HG03520 (cell line): ENCODE results near the gene RABL6.
"Not testable (repeated sequence)": the region's sequence is repeated elsewhere in the genome, so short reads cannot be mapped to it uniquely, and the experiment has no call there.

Experiments
- ATAC-seq: cut with Tn5 transposase; IDR thresholded peaks from one replicate; pipeline ENCODE4 v1.9.1; 2021; ENCODE audit warnings: mild to moderate bottlenecking, moderate library complexity; ENCODE audit not compliant: unreplicated experiment

Gene RABL6

DNA sequence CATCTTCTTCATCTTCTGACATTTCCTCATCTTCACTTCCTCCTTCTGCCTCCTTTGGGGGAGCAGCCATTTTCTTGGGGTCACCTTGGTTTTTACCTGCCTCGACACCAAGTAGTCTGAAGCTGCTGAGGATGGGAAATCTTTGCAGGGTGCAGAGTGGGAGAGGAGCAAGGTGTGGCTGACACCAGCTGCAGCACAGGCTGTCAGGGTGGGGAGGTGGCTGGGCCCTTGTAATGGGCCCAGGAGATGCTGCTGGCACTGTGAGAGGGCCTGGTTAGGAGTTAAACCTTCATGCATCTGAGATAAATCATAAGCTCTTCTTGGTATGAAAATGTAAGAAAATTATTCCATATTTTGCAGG, 7.7 kb downstream of the RABL6 start:
- no peak for ATAC-seq

DNA sequence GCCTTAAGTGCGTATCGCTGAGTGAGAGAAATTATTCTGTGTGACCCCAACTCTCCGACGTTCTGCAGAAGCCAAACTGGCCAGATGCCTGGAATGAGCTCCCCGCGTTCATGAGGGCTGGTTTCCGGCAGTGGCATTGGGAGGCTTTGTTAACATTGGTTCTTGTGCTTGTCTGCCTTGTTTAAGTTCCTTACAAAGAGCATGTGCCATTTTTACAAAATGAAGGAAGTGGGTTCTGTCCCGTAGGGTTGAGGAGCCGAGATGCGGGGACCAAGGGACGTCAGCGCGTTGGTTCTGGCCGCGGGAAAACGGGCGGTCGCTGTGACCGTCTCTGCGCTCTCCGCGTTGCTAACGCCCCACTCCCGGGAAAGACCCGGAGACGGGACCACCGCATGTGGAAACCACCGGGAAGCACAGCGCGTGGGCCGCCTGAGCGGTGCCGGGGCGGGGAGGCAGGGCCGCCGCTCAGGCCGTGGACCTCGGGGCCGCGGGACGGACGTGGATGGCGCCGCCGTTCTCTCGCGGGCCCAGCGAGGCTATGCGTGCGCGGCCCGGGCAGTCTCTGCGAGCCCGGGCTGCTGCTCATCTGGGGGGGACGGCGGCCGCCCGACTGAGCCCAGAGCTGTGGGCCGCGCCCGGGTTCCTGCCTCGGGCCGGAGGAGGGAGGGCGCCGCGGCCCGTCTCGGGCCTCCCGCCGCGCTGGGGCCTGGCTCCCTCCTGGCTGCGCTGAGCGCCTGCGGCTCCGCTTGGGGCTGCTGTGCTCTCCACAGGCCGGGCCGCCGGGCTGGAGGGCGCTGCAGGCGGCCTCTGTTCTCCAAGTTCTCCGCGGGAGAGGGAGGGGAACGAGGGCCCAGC, 13.4 kb downstream of the RABL6 start:
- ATAC-seq = no peak

DNA sequence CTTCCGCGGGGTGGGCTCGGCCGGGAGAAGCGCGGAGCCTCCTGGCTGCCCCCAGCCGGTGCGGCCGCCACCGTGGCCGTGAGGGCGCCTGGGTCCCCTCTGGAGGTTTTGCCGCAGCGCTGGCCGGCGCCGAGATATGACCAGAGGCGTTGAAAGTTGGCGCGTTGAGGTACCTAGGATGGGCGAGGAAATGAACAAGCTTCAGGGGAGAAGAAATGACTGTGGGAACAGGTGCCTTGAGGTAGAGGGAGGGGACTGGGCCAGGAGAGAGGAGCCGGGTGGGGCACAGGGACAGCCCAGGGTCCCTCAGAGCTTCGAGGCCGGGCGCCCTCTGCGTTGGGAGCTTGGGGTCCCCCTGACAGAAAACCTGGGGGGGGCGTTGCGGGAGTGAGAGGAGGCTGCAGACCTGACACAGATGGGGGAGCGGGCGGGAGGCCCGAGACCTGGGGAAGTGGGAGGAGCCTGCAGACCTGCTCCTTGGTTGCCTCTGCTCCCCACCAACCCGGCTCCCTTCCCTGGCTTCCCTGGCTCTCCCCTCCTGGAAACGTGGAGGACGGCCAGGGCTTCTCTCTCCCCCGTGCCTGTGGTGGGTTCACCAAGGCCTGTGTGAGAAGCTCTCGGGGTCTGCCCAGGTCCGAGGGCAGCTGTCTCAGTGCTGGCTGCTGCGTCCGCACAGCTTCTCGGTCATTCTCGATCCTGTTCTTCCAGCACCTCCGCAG, 14.2 kb downstream of the RABL6 start:
- ATAC-seq = no peak

DNA sequence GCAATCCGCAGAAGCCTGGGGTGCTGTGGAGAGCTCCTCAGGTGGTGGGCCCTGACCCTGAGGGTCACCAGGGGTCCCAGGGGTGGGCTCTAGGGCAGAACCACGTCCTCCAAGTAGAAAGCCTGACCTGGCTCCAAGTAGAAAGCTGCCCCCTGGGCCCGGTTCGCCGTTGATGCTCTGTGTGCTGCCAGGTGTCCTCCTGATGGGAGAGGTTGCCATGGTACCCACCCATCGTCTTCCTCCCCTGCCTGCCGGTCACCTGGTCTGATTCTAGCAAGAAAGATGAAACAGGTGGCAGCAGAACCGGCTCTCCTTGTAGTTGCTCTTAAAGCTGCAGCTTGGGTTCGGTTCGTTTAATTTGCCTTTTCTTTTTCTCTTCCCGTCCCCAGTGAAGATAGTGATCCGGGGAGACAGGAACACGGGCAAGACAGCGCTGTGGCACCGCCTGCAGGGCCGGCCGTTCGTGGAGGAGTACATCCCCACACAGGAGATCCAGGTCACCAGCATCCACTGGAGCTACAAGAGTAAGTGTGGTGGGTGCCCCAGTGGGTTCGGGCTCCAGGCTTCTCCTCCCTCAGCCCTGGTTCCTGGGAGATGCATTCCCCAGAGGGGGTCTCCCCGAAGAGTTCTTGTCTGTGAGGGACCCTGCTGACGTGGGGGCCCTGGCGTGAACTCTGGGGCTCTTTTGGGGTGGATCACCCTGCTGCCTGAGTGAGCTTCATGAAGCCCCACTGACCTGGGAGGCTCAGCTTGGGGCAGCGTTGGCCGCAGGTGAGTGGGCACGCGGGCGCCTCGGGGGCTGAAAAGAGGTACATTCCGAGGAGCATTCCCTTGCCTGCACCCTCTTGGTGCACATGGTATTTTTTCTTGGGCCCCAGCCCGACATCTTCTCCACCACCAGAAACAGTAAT, 15.6 kb downstream of the RABL6 start:
- no peak for ATAC-seq

DNA sequence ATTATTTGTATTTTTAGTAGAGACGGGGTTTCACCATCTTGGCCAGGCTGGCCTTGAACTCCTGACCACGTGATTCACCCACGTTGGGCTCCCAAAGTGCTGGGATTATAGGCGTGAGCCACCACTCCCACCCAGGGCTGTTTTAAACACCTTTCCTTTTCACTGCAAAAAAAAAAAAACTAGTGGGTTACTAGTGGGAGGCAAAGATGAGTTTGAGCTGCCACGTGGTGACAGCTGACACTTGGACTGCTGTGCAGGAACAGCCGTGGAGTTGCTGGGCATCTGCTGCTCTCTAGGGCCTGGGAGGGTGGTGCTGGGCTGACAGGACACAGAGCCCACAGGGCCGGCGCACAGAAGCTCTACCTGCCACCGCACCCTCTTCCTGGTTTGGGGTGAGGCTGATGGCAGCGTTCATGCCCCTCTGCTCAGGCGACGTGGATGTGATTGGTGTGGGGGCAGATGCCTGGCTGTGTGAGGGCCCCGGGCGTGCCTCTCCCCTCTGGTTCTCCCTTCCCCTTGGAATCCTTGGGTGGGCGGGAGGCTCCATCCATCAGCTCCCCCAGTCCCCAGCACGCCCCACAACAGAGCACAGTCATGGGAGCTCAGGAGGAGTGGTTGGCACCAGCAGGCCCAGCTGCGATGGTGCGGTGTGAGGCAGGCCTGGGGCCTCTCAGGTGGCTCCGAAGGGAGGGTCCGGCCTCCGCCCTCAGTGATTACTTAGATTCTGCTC, 16.9 kb downstream of the RABL6 start:
- ATAC-seq = no peak

DNA sequence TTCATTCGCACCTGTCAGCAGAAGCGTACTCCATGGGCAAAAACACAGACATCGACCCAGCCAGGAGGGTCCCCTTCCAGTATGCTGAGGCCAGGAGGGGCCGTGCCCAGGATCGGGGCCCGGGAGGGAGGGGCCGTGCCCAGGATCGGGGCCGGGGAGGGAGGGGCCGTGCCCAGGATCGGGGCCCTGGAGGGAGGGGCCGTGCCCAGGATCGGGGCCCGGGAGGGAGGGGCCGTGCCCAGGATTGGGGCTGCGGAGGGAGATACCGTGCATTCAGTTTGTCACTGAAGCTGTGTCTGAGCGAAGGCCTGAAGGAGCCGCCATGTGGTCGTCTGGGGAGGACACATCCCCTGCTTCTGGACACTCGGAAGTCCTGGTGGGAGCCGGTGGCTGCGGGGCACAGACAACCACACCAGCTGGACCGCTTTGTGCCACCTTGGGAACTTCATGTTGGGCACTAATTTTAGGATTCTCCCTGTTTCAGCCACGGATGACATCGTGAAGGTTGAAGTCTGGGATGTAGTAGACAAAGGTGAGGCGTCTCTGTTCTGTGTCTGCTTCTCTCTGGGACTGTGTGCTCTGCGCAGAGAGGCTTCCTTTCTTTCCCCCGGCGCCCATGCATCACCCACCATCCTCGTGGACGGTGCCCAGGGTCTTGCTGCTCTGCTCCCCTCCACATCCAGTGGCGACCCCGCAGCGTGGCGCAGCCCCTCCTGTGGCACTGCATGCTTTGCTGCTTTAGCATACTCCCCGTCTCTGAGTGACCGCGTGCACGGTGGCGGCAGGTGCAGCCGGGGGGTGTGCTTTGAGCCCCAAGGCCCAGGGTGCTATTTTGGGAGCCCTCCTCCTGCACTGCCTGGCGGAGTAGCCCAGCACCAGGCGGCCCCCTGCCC, 17.8 kb downstream of the RABL6 start:
- ATAC-seq = no peak

DNA sequence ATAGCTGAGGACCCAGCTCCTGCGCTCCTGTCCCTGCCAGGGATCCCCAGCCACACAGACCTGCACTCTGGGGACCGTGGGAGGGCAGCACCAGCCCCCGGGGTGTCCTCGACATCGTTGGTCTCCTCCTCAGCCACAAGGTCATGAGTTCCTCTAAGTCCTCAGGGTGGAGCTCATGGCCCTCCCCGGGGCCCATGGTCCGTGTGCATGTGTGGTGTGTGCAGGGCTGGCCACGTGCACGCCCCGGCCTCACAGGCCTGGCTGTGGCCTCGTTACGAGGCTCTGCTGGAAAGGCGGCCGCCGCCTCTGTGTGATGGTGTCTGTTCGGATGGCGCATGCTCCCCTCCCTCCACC, 18.4 kb downstream of the RABL6 start:
- no peak for ATAC-seq

DNA sequence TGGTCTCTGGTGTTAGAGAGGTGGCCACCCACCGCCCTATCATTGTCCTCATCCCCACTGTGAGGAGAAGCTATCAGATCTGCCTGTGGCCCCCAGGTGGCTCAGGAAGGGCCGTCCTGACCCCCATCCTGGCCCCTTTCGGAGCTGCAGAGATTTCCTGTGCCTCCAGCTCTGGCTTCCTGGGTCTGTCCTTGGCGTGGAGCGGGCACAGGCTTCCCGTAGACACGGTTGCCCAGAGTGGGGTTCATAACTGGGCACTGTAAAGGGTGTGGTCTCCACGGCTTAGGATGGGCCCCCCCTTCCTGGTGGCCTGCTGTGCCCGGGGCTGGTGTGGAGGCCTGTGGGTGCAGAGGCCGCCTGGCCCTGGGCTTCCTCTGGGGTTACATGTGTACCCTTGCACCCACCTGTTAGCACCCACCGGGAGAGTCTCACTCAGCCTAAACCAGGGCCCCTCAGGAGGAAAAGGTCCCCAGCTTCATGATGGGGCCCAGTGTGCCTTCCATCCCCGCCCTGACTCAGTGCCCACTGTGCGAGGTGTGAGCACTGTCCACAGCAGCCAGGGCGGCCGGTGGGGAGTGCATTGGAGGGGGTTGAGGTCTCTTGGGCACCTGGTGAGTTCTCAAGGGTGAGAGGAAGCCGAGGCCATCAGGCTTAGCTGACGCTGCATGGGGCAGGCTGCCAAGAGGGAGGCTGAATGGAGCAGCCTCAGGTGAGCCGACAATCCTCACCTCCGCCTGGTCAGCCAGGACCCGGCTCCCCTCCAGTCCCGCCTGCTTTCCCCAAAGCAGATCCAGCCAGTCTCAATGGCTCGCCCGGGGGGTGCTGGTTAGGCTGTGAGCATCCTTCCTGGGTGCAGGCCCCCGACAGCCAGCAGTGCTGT, 19.2 kb downstream of the RABL6 start:
- no peak for ATAC-seq

DNA sequence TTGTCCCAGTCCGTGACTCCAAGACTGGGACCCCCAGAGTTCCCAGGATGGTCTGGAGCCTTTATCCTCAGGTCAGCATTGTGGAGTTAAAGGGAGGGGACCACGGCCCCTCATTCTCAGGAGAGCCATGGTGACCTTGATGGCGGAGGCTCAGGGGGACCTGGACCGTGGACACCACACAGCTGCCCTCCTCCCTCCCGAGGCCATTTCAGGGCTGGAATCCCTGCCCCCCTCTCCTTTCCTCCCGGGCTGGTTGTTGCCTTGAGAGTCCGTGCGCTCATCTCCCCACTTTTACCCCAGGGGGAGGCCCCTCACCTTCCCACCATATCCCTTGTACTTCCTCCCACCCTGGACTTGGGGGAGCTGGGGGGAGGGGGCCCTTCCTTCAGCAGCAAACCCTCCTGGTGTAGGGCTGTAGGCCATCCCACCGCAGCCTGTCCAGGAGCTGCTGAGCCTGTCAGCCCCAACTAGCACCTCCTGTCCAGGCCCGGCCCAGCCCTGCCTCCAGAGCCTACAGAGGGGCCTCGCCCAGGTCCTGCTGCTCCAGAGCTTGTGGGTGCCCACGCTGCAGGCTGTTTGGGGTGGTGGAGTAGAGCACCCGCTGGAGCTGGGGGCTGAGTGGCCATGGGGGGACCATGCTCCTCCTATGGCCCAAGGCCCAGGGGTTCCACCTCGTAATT, 20.2 kb downstream of the RABL6 start:
- ATAC-seq = no peak

DNA sequence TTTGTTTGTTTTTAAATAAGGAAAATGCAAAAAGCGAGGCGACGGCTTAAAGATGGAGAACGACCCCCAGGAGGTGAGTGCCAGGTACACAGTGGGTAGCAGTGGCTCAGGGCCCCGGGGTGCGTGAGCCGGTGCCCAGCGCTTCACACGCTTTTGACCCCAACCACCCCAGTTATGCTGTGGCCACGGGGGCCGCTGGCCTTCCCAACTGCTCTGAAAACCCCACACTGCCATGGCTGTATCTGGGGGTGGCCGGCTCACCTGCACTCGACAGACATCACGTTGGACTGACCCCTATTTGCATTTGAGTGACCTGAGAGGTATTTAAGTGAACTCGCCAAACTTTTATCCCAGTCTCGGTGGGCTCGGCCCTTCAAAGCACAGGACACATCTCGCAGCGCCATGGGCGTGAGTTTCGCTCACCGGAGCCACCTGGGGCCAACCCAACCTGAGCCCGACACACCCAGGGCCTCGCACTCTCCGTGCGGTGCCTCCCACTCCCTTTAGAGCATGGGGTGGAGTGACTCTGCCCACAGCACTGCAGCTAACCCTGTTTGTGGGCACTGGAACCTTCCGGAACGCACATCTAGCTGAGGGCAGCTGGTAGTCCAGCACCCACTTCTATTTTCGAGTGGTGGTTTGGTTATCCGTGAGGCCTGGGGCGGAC, 20.9 kb downstream of the RABL6 start:
- ATAC-seq = no peak

DNA sequence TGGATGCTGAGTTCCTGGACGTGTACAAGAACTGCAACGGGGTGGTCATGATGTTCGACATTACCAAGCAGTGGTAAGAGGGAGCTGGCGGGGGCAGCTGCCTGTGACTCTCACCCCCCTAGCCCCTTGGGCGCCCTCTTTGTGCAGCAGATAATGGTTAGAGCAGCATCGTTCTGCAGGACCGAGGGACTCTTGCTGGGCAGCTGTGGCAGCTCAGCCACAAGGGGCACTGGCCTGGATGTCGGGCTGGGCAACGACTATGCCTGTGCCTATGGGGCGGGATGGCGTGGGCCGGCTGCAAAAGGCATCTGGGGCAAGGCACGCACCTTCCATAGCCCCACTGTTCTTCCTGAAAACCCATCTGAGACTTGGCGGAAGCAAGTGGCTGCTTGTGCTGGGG, 21.7 kb downstream of the RABL6 start:
- no peak for ATAC-seq

DNA sequence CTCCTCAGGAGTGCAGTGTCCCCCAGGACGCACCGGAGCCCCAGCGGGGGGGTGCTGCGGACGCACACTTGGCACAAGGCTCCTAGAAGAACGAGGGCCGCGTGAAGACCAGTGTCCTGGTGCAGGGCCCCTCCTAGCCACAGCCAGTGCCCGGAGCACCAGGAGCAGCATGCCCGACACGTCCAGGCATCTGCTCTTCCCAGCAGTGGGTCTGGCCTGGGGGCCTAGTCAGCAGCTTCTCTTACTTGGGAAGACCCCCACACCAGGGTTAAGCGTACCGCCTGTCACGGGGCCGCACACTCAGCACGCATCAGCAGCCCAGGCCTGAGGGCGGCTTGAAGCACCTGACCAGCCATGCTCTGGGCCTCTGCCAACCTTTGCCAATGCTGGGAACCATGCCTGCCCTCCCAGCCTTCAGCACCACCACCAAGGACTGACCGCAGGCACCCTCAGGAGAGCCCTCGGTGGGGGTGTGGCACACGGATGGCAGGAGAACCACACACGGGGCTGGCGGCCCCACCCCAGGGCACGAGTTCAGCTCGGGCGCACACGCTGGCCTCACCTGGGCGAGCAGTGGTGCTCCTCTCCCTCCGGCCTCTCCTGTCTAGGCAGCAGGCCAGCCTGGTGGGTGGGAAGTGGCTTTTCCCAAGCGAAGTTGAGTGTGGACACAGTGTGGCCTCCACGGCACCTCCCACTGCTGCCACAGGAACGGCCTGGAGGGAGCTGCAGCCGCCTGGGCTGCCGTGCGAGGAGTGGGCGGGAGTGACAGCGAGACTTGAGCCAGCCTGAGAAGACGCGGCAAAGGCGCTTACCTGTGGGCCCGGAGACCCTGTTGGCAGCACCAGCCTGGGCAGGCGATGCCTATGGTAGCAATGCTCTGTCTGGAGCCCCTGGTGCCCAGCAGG, 22.5 kb downstream of the RABL6 start:
- ATAC-seq = no peak

DNA sequence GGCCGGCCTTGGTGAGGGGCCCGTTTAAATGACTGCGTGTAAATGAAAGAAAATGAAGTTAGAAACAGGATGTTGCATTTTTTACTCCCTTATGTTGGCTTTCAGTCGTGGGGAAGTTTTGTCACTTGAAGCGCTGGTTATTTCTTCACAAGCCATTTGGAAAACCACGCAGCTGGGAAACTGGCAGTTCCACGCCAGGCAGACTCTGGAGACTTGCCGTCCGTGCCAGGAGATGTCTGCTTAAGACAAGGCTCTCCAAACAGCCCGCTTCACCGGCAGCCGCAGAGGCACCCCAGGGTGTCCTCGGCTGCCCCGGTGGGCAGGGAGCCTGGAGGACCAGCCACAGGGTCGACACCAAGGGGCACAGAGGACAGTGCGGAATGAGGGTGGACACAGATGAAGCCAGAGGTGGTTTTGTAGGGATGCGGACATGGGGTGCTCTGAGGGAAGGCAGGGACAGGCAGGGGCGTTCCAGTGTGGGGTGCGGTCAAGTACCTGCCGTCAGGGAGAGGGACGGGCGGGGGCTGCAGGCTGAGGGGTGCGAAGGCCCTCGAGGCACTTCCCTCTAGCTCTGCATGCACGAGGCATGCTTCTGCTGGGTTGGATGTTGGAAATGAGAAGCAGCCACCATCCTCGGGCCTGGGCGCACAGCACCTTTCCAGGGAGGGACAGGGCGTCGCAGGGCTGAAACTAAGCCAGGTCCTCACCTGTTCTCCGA, 23.4 kb downstream of the RABL6 start:
- no peak for ATAC-seq

DNA sequence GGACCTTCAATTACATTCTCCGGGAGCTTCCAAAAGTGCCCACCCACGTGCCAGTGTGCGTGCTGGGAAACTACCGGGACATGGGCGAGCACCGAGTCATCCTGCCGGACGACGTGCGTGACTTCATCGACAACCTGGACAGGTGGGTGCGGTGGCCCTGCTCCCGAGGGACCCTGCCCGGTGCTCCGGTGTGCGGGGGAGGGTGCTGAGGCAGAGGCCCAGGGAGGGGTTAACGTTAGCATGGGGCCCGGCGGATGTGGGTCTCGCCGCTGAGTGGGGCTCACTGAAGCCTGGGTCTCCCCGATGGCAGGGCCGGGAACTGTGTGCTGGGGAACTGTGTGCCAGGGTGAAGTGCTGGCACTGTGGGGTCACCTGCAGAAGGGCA, 24.0 kb downstream of the RABL6 start:
- no peak for ATAC-seq

DNA sequence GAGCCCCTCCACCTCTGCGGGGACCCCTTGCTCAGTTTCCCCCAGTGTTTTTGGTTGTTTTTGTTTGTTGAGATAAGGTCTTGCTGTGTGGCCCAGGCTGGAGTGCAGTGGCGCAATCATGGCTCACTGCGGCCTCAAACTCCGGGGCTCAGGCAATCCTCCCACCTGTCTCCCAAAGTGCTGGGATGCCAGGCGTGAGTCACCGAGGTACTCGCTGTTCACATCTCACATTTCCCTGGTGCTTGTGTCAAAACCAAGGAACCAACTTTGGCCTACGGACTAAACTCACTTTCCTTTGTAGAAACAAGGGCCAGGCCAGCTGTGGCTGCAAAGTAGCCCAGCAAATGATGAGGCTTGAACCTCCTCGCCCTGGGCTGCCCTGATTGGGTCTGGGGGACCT, 24.8 kb downstream of the RABL6 start:
- ATAC-seq = no peak

DNA sequence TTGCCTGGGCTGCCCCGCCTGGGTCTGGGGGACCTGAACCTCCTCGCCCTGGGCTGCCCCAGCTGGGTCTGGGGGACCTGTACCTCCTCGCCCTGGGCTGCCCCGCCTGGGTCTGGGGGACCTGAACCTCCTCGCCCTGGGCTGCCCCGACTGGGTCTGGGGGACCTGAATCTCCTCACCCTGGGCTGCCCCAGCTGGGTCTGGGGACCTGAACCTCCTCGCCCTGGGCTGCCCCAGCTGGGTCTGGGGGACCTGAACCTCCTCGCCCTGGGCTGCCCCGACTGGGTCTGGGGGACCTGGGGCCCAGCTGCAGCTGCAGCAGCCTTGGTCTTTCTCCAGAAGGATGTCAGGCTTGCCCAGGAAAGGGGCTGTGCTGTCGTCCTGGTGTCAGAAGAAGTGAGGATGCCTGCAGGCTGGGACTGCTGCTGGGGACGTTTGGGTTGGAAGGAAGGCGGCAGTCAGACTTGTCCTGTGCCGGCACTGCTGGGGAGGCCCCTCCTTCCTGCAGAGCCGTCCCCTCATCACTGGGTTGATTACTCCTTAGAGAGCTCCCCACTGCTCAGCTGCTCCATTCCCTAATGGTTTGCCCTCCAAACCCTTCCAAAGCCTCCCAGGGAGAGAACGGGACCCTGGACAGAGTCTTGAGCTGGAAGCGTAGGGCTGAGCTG, 25.8 kb downstream of the RABL6 start:
- not testable (repeated sequence) for ATAC-seq
